ENCODE results near the gene SLC28A3.

- TF ChIP-seq CTCF (conservative IDR thresholded peaks at IDR 0.05; ENCODE audit: low read length) (no peak), EZH2phosphoT487 (IDR thresholded peaks at IDR 0.05; ENCODE audit: borderline replicate concordance) (no peak)
Measured at GRCh38 chr9:84264307-84265029, 76.1 kb downstream of the SLC28A3 start.
